SKM-1 treated with dmso at 0.1 percent for 144 hours (cell line): ENCODE results near the gene PCDHA6.
"Not testable (repeated sequence)": the region's sequence is repeated elsewhere in the genome, so short reads cannot be mapped to it uniquely, and the experiment has no call there.

ENCODE experiments used
- DNase-seq: peaks from one replicate; lab custom pipeline; 2025; ENCODE audit not compliant: unreplicated experiment; lab: John Stamatoyannopoulos, UW

Gene PCDHA6

GRCh38 chr5:140827704-140828361 is at the start of gene PCDHA6:
Gene PCDHA6, plus strand, starts transcription at chr5:140827960. Its CDS starts 132 bp downstream, at chr5:140828092.
- no peak for DNase-seq

- DNase-seq, result no peak
Observed at GRCh38 chr5:140780512-140780911, 47.2 kb upstream of the PCDHA6 start.

- peak; percentile 57 for DNase-seq
Observed at GRCh38 chr5:140785905-140786686, 41.7 kb upstream of the PCDHA6 start, which contains the start of gene PCDHA1. Gene PCDHA1, plus strand, starts transcription at chr5:140786140.

- DNase-seq, result not testable (repeated sequence)
Observed at GRCh38 chr5:140787422-140787821, 40.3 kb upstream of the PCDHA6 start.

GRCh38 chr5:140787849-140788504 is 39.8 kb upstream of the PCDHA6 start:
- DNase-seq, result not testable (repeated sequence)

GRCh38 chr5:140791089-140791488 is 36.7 kb upstream of the PCDHA6 start:
- DNase-seq, result peak; percentile 84

GRCh38 chr5:140794595-140795258 is 33.0 kb upstream of the PCDHA6 start, which contains the start of gene PCDHA2:
Gene PCDHA2, plus strand, starts transcription at chr5:140794852.
- DNase-seq, result no peak

GRCh38 chr5:140795259-140795641 is 32.5 kb upstream of the PCDHA6 start:
- no peak for DNase-seq

GRCh38 chr5:140796072-140796717 is 31.6 kb upstream of the PCDHA6 start:
- not testable (repeated sequence) for DNase-seq

- DNase-seq, result no peak
Observed at GRCh38 chr5:140796718-140797095, 31.1 kb upstream of the PCDHA6 start.

GRCh38 chr5:140800816-140801493 is 26.8 kb upstream of the PCDHA6 start, which contains the start of gene PCDHA3:
Gene PCDHA3, plus strand, starts transcription at chr5:140801057.
- DNase-seq, result no peak

- DNase-seq, result no peak
Observed at GRCh38 chr5:140801494-140801841, 26.3 kb upstream of the PCDHA6 start.

- not testable (repeated sequence) for DNase-seq
Observed at GRCh38 chr5:140802381-140802780, 25.4 kb upstream of the PCDHA6 start.

GRCh38 chr5:140802781-140803271 is 24.9 kb upstream of the PCDHA6 start:
- no peak for DNase-seq

- DNase-seq, result peak; percentile 39
Observed at GRCh38 chr5:140806834-140807775, 20.7 kb upstream of the PCDHA6 start, which contains the start of gene PCDHA4. Gene PCDHA4, plus strand, starts transcription at chr5:140807068.

GRCh38 chr5:140808241-140808888 is 19.4 kb upstream of the PCDHA6 start:
- not testable (repeated sequence) for DNase-seq

- DNase-seq, result no peak
Observed at GRCh38 chr5:140808889-140809291, 18.9 kb upstream of the PCDHA6 start.
